ENCODE results near the gene PSD4.

Gene PSD4

DNA sequence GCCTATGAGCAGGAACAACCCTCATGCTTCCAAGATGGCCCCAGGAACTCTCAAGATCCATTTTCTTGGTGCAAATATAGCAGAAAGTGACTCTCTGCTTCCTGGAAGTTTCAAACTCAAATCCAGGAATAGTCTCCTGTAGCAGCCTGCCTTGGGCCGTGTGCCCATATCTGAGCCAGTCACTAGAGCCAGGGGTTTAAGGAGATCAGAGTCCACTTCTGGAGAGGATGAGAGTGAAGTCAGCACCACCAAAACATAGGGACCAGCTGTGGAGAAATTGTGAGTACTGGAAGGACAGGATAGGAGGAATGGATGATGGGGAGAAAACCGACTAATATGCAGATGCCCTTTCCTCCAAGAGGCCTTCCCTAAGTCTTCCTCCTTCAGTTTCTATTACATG is 33.2 kb downstream of the PSD4 start:
- DNase-seq (ENCODE audit: low spot score) = no peak

DNA sequence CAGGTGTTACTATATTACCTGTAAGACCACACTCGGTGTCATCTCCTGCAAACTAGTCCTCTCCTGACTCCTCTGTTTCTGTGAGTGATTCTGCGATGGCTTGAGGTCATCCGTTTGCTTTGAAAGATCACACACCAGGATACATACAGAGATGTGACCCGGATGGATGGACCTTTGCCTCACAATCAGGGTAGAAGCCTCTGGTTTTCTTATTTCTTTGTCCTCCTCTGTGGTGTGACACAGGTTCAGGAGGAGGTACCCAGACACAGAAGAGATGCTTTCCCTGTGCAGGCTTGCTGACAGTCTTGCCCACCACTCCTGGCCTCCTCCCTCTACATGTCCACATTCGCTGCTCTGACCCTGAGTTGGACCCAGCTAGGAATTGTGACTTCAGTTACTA is 34.6 kb downstream of the PSD4 start:
- DNase-seq (ENCODE audit: low spot score) = no peak

DNA sequence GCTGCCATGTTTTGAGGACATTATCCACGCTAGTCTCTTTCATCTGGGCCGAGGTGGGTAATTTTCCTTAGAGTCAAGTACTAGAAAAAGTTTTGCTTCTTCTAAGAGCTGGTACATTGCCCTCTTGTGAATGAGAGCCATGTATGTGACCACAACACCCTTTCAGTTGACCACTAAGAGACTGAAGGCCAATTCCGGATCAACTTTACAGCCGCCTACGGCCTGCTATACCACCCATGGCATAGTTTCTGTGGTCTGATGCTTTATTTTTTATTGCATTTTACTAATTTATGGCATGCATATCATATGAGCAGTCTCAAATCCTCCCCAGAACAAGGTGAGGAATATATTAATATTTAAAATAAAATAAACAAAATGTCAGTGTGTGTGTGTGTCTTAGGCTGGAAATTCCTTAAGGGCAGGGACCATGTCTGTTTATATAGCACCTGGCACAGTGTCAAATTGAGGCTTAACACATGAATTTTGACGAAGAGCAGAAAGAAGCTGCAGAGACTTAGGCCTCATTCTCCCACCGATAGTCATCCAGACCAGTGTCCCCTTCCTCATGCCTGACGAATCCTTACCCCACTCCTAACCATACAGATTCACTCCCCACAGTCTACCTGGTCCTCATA is 35.4 kb downstream of the PSD4 start:
- DNase-seq (ENCODE audit: low spot score) = no peak

DNA sequence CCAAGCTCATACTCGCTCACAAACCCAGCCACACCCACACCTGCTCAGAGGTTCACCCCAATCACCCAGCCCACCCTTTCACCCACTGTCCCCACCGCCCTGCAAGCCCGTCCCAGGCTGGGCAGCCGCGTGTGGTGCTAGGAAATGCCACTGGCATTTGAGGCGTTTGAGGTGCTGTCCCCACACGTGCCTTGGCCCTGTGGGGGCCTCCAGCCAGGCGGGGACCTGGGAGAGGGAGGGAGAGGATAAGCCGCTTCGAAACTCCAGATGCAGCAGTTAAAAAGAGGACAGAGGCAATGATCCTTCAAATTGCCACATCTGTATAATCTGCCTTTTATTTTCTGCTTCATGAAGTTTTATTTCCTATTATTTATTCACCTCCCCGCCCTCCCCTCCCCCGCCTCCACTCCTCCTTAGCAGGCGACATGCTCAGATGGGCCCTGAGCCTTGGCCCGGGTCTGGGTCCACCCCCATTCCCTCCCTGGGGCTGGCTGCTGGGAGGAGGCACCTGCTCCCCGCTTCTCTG is 35.9 kb downstream of the PSD4 start:
- peak; percentile 61 for DNase-seq (ENCODE audit: low spot score)

DNA sequence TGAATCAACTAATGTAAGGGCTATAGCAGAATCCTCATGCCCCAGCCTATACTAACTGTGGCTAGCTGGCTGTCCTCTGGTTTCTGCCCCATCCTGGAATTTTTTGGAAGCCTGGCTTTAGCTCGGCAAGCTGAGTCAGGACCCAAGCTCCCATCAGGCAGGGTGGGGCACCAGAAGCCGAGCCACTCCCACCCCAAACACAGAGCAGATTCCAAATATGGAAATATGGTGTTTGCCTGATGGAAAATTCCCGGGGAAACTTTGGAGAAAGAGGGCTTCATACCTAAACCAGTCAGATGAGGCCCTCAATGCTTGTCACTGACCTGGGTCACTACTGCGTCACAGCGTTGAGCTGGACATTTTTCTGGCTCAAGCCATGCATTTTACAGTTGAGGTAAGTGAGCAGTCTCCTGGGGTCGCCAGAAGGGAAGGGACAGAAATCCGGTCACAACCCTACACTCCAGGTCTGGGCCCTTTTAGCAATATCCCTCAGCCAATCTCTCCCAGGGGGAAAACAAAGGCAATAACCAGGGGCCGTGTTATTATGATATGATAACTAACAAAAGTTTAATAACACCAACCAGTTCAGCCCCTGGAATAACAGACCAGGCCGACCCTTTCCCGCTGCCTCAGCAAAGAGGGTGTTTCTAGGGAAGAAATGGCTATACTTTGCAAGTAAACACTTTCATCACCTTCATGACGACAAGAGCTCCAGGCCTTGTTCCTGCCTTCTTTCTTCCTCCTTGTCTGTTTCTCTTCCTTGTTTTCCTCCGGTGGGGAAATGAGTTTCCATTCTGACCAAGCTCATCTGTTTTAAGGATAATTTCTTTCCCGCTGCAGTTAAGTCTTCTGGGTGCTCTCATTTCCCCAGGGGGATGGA is 37.7 kb downstream of the PSD4 start:
- DNase-seq (ENCODE audit: low spot score) = peak; percentile 94

DNA sequence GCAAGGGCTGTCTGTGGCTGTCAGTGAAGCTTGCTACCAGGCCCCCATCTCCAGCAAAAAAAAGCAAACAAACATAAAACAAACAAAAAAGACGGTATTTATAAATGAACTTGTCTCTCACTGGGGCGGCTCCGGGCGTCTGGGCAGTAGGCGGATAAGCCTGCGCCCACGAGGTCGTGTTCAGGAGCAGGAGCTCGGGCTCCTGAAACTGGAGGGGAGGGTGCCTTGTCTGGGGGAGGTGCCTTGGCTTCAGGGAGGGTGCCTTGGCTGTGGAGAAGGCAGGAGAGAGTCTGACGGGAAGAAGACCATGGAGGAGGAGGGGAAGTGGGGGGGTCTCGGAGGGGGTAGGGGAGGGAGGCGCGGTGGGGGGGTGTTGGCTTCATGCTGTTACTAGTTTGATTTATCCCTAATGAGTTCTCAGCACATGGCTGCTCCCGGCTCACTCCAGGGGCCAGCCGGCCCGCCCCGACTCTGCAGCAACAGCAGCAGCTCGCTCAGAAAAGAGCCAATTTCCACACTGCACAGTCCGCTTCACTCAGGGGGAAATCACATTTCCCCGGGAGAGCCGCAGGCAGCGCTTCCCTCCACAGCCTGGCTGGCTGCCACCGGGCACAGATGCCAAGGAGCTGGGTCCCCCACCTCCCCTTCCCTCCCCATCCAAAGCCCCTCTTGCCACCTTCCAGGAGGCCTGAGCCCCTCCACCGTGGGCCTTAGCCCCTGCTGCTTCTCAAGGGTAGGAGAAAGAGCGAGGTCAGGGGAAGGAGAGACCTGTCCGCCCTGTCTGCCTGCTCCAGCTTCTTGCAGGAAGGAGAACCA is 38.7 kb downstream of the PSD4 start:
- DNase-seq (ENCODE audit: low spot score) = no peak

DNA sequence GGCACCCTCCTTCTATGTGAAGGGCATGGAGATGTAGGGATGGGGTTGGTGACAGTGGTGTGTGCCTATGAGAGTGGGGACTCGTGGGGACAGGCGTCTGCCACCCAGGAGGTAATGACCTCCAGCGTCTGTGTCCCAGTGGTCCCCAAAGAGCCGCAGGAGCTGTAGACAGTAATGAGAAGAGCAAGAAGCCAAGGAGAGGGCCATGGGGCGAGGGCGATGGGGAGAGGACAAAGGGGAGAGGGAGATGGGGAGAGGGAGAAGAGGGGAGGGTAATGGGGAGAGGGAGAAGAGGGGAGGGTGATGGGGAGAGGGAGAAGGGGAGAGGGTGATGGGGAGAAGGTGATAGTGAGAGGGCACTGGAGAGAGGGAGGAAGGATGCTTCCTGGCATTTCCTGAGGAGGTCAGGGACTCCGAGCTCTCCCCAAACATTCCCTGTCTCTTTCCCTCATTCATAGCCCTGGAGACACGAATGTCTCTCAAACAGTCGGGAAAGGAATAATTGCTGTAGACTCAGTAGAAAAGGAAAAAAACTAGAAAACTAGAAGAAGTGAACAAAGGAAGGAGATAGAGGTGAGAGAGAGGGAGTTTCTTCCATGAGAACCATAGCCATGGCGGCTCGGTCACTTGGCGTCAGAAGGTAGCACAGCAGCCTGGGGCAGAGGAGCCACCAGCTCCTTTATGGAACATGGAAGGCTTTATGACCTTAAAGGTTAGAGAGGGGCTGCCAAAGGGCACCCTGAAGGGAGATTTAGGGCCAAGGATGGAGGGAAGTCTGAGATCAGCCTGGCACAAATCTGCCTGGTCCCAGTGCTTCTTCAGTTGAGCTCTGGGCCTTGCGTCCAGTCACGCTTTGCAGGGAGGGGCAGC is 39.5 kb downstream of the PSD4 start:
- no peak for DNase-seq (ENCODE audit: low spot score)

DNA sequence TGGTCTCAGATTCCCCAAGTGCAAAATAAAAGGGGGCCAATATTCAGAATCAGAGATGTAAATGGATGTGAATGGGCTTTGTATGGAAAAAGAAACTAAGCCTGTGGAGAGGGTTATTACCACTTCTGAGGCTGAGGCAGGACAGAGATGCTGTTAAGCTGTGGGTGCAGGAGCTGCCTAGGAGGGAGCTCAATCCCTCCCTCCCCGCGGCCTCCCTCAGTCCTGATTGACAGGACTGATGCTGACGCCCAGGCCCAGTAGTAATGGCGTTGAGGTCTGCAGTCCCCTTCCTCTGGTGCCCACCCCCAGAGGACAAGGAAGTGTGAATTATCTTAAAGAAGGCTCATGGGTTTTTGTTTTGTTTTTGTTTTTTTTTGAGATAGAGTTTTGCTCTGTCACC is 40.4 kb downstream of the PSD4 start:
- no peak for DNase-seq (ENCODE audit: low spot score)

DNA sequence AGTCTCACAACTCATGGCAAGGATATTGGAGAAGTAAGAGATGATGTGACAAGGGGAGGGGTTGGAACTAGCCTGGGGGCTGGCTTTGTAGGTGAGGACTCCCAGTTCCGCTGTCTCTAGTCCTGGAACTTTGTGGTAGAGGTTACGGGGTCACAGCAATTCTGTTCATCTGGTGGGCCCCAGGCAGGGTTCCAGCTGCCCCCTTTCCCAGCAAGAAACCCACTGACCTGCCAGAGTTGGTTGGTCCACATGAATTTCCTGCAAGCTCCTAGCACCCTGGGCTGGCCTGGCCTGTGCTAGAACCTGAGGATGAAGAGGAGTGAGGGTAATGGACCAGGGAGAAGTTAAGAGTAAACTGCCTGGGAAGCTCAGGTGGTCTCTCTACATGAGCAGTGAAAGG is 41.3 kb downstream of the PSD4 start:
- no peak for DNase-seq (ENCODE audit: low spot score)

DNA sequence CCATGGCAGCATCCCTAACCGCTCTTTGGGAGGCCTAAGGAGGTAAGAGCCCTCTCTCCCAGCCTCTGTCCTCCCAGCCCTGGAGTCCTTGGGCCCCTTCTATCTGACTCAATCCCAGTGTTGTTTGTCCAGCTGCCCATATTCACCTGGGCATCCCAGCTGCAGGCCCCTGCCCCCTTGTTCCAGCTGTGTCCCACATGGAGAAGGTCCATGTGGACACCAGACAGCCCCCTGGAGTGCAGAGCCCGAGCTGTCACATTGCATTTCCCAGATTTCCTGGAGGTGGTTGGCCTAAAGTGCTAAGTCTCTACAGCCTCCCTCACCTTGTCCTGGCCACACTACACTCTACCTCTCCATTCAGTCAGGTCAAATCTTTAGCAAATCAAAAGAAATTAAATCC is 42.5 kb downstream of the PSD4 start:
- no peak for DNase-seq (ENCODE audit: low spot score)

DNA sequence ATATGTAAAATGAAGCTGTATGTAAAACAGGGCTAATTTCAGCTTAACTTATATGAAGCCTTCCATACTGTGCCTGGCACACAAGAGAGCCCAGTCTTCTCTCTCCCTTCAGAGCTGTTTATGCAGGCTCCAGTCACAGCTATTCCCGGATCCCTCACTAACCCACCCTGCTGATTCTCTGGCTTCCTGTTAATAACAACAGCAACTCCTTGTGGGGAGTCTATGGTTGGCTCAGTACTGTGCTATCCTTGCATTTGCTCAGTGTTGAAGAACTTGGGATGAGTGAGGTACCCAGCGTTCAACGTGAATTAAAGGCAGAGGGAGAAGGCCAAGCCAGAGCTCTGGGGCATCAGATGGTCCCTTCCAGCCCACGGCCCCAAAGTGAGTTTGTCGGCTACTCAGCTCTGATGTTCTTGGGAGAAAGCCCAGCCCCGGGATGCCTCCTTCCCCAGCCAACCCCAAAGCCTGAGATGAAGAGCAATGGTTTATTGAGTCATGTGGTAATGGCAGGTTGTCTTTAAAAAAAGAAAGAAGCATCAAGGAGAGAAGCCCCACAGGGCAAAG is 43.2 kb downstream of the PSD4 start:
- no peak for DNase-seq (ENCODE audit: low spot score)

DNA sequence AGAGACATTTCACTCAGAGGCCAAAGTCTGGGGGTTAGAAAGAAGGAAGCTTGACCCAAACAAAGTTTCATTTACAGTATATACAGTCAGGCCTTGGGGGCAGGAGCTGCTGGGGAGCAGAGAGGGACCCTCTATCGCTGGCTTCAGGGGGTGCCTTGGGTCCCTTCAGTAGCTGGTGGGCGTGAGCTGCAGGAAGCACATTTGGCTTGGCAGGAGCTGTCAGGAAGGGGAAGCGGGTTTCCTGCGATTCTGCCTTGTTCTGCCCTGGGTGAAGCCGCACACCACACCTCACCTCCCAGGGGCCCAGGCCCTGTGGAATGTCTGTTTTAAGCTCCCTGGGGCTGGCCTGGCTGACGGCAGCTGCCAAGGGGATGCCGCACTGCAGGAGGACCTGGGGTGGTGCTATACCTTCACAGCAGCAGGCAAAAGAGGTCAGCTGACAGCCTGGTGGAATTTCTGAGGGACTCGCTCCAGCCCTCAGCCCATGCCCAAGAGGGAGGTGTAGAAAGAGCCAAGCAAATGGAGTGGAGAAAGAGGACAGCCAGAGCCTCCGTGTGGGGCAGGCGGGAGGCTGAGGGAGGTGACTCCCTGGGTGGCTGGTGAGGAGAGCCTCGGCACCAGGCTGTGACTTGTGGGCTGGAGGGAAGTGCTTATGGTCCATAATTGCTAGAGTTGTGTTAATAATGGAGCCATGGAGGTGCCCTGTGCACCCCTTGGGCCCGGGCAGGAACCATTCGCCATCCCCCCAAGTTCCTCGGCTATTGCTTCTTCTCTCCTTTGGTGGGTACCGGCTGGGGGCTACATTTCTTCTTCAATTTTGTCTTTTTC is 43.9 kb downstream of the PSD4 start:
- DNase-seq (ENCODE audit: low spot score) = peak; percentile 96

DNA sequence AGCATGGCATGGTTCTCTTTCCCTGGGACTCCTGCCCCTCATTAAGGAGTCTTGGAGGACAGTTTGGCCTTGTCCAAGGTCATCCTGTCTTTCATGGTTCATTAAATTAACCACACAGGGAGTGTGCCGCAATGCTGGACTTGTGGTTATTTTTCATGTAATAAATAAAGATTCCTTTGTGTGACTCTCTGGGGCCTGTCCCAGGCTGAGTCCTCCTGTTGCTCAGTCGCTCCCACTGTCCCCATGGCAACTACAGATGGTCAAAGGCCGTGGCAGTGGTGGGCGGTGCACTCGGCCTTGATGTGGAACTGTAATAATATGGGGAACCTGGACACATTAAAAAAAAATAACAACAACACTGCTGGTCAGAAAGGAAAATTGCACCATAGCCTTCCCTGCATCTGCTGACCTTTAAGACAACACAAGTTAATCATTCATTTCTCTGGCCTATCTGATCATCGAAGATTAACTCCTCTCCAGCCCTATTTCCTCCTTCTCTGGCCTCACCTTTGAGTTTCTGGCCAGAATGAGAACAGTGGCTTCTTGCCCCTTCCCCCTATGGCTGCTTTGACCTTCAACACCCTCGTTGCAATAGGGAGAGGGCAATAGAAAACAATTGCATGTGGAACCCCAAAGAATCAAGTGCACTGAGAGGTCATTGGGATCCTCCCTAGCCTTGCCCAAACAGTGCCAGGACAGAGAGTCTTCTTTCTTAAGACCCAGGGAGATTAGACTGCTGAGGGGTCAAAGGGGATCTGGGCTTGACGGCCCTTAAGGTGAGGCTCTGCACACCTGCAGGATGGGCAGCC is 44.7 kb downstream of the PSD4 start:
- DNase-seq (ENCODE audit: low spot score) = peak; percentile 100

DNA sequence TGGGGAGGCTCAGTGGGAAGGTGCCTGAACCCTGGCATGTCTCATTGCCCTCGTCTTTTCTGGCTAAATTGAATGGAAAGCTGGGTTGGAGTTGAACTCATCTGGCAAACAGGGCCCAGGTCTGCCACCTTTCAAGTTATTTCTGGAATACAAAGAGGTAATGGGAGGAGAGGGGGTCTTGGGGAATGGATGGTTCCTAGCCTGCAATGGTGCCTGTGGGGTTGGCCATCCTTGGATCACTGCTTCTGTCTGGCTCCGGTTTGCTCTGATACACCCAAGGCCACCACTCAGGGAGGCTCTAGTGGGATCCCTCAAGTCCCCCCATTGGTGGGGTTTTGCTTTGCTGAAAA is 45.3 kb downstream of the PSD4 start:
- DNase-seq (ENCODE audit: low spot score) = no peak

DNA sequence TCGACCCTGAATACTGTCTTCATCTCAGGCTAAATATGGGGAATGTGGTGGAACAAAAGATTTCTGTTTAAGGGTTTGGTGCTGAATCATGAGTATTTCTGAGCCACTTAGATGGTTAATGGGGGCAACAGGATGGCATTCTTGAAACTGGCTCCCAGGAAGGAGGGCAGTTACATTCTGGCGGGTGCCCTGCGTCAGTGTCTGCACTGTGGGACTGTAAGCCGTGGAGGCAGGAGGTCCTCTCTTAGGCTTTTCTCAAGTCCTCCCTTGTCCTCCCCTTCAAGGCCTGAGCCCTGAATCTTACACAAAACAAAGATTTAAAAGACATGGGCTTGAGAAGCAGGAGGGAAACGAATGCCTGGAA is 45.7 kb downstream of the PSD4 start:
- no peak for DNase-seq (ENCODE audit: low spot score)

DNA sequence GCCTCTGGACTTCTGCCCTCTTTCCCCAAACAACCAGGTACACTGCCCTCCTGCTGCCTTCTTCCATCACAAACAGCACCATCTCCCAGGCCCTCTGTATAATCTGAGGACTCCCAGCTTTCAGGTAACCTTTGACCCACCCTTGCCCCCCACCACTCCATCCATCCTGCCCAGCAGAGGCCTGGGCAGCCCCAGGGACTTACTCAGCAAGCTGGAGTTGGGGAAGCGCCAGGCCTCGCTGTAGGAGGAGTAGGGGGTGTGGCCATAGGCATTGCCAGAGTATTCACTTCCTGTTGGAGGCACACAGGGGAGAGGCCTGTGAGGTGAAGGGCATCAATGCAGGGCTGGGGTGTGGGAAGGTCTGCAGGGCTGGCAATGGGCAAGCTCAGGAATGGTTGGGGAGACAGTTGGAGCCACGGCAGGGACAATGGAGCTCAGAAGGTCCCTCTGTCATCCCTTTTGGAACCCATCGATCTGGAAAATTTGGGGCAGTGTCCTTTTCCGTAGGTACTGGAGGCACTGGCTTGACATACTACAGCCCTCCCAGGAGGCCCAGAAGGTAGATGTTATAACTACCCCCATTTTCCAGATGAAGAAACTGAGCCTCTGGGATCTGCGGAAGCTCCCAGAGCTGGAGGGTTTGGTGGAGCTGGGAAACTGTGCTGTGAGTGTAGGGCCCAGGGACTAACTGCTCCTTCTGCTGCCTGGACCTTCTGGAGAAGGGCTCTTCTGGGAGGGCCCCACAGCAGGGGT is 46.3 kb downstream of the PSD4 start:
- peak; percentile 89 for DNase-seq (ENCODE audit: low spot score)

DNA sequence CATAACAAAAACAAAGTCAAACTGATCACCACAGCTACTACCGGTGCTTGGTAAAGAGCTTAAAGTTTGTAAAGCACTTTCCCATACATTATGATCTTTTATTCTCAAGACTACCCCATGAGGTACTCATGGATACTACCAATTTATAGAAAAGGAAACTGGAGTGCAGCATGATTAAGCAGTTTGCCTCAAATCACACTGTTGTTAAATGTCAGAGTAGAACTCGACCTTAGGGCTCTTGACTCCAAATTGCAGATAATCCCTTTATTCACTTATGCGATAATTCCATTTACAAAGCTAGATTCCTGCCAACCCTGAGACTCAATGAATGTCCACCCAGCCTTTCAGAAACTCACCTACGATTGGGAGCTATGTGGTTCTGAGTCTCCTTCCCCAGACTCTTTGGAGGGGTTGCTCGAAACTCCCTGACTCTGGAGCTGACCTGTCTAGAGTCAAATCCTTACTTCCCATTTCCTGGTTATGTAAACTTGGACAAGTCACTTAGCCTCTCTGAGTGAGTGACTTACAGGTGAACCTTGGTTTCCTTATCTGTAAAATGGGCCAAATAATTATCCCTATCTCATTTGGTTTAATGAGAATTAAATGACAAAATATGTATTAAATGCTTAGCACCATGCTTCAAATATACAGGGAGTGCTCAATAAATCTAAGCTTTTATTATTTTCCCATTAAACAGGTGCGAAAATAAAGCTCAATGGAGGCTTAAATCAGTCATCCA is 47.4 kb downstream of the PSD4 start:
- DNase-seq (ENCODE audit: low spot score) = no peak

DNA sequence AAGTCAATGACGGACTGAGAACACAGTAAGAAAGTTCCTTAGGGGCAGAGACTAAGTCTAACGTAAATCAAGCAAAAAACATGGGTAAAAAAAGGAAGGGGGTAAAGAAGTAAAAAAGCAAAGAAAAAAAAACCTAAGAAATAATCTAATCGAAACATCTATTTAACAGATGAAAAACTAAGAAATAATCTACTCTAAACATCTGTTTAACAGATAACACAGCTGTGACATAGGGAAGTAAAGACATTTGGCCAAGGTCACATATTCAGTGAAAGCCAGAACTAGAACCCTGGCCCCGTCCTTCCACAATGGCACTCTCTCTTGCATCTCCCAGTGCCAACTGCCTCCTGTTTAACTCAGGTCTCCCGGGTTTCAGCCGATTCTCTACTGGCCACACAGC is 48.1 kb downstream of the PSD4 start:
- no peak for DNase-seq (ENCODE audit: low spot score)
